ENCODE data around the gene MT1H.
A peak's percentile ranks its signal among the peaks of the same experiment; 100 is the strongest.

MT1H gene

GRCh38 chr16:56686758-56687157, 17.1 kb downstream of the MT1H start:
- no peak for DNase-seq
- Histone ChIP-seq H3K27me3 (no peaks in the 10 kb centered on the region), H3K36me3 (no peaks in the 10 kb centered on the region), H3K4me3 (ENCODE audit: low read depth, low read length) (no peak overlapping the region), H3K9me3 (no peaks in the 10 kb centered on the region), H3K4me1 (no peaks in the 10 kb centered on the region)
- TF ChIP-seq CTCF (IDR thresholded peaks at IDR 0.05; ENCODE audit: low read depth, low read length): no peak

DNA sequence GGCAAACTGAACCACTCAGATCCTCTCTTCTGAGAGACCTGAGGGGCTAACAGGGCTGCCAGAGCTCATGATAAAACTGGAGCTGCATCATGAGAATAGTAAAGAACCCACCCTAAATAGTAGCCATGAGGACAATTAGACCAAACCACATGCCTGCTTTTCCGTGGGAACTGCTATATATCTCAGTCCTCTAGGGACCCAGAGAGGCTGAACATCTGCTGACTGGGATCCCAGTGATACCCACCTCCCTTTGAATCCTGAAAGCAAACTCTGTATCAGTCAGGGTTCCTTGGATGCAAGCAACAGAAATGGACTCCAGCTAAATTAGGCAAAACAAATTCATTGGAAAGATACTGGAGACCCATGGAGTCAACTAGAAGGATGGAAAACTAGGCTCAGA, 19.1 kb downstream of the MT1H start:
- Histone ChIP-seq H3K4me1 (no peaks in the 10 kb centered on the region), H3K27me3 (no peaks in the 10 kb centered on the region), H3K4me3 (ENCODE audit: low read depth, low read length) (no peak overlapping the region), H3K9me3 (no peaks in the 10 kb centered on the region), H3K36me3 (no peaks in the 10 kb centered on the region)
- no peak for DNase-seq
- no peak for TF ChIP-seq CTCF (IDR thresholded peaks at IDR 0.05; ENCODE audit: low read depth, low read length)

DNA sequence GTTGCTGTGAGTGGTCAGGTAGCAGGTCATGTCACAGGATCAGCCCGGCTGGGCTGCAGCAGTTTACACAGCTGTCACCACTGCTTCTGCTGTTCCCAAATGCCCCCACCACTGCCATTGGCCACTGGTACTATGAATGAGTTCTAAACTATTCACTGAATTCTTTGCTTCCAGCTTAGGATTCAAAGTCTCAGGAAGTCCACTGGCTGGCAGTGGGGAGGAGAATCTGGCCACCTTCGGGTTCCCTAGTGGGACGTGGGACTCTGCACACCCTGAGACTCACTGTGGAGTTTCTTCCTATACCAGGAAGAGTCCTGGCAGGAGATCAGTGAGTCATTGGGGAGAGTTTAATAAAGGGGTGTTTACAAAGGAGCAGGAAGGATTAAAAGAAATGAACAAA, 19.6 kb downstream of the MT1H start:
- Histone ChIP-seq H3K9me3 (no peaks in the 10 kb centered on the region), H3K4me3 (ENCODE audit: low read depth, low read length) (no peak overlapping the region), H3K36me3 (no peaks in the 10 kb centered on the region), H3K27me3 (no peaks in the 10 kb centered on the region), H3K4me1 (no peaks in the 10 kb centered on the region)
- TF ChIP-seq CTCF (IDR thresholded peaks at IDR 0.05; ENCODE audit: low read depth, low read length): no peak
- DNase-seq: no peak

DNA sequence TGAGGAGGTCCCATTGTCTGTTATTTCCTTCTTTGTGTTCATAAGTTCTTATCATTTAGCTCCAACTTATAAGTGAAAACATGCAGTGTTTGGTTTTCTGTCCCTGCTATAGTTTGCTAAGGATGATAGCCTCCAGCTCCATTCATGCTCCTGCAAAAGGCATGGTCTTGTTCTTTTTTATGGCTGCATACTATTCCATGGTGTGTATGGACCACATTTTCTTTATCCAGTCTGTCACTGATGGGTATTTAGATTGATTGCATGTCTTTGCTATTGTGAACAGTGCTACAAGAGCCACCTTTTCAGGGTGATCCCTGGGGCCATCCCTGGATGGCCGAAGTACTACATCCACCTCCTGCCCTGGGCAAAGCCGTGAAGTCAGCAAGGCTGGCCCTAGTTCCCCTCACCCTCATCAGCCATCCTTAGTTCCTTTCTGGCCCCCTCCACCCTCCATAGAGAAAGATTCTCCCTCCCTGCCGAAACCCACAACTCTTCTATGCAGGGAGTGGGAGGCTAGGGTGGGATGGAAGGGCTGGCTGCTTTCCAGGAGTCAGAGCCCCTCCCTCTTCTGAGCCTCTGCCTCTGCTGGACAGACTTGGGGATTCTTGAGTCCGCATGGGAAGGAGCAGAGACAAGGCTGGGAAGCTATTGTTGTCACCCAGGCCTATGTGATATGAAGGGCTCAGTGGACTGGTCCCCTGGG, 21.0 kb downstream of the MT1H start:
- no peak overlapping the region for H3K4me3 ChIP-seq (ENCODE audit: low read depth, low read length)
- 0 out of 2 replicates have a peak, but pooled peaks have one; percentile 2 for TF ChIP-seq CTCF (IDR thresholded peaks at IDR 0.05; ENCODE audit: low read depth, low read length)
- DNase-seq: no peak
- no peaks in the 10 kb centered on the region for H3K4me1 ChIP-seq
- H3K27me3 ChIP-seq: no peaks in the 10 kb centered on the region
- H3K9me3 ChIP-seq: no peaks in the 10 kb centered on the region
- no peaks in the 10 kb centered on the region for H3K36me3 ChIP-seq

DNA sequence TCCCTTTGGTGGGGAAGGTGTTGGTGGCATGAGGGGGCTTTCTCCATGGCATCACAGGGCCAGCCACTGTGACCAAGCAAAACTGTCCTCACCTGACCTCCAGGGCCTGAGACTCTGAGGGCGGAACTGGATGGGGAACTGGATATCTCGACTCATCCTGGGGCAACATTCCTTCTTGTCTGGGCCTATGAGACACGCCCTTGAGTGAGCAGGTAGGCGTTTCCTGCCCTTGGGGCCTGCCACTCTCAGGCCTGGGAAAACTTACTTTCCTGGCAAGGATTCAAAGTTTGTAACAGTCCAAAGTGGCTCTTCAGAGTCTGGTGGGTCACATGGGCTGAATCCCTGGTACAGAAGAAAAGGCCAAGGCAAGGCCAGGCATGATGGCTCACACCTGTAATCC, 22.3 kb downstream of the MT1H start:
- no peak for TF ChIP-seq CTCF (IDR thresholded peaks at IDR 0.05; ENCODE audit: low read depth, low read length)
- Histone ChIP-seq H3K4me1 (no peaks in the 10 kb centered on the region), H3K9me3 (no peaks in the 10 kb centered on the region), H3K36me3 (no peaks in the 10 kb centered on the region), H3K27me3 (no peaks in the 10 kb centered on the region), H3K4me3 (ENCODE audit: low read depth, low read length) (no peak overlapping the region)
- no peak for DNase-seq

GRCh38 chr16:56695246-56695645, 25.6 kb downstream of the MT1H start:
- DNase-seq: no peak
- no peaks in the 10 kb centered on the region for H3K4me1 ChIP-seq
- no peak overlapping the region for H3K4me3 ChIP-seq (ENCODE audit: low read depth, low read length)
- no peaks in the 10 kb centered on the region for H3K27me3 ChIP-seq
- H3K9me3 ChIP-seq: no peaks in the 10 kb centered on the region
- no peak for TF ChIP-seq CTCF (IDR thresholded peaks at IDR 0.05; ENCODE audit: low read depth, low read length)
- no peaks in the 10 kb centered on the region for H3K36me3 ChIP-seq
